Epithelial cell of esophagus (primary cell): ENCODE data around the gene HNF4A.

Source experiments
- DNase-seq: peaks from one replicate; pipeline ENCODE4 v3.0.0; 2010; ENCODE audit warnings: low read depth
- H3K4me3 ChIP-seq: 2 replicates; pipeline ENCODE4 v1.5.1; 2011; ENCODE audit warnings: mild to moderate bottlenecking, low read length, control low read depth
- TF ChIP-seq, protein P1 (sequence below): IDR thresholded peaks from 2 replicates; pipeline ENCODE4 v1.5.1; 2011; ENCODE audit warnings: low read depth, mild to moderate bottlenecking, low read length, control low read depth, inconsistent platforms; ENCODE audit not compliant: insufficient read depth; ENCODE audit errors: missing control alignments

HNF4A gene

GRCh38 chr20:44389871-44390270 is 34.4 kb downstream of the HNF4A start:
- H3K4me3 ChIP-seq = no peak overlapping the region
- TF ChIP-seq, protein P1, sequence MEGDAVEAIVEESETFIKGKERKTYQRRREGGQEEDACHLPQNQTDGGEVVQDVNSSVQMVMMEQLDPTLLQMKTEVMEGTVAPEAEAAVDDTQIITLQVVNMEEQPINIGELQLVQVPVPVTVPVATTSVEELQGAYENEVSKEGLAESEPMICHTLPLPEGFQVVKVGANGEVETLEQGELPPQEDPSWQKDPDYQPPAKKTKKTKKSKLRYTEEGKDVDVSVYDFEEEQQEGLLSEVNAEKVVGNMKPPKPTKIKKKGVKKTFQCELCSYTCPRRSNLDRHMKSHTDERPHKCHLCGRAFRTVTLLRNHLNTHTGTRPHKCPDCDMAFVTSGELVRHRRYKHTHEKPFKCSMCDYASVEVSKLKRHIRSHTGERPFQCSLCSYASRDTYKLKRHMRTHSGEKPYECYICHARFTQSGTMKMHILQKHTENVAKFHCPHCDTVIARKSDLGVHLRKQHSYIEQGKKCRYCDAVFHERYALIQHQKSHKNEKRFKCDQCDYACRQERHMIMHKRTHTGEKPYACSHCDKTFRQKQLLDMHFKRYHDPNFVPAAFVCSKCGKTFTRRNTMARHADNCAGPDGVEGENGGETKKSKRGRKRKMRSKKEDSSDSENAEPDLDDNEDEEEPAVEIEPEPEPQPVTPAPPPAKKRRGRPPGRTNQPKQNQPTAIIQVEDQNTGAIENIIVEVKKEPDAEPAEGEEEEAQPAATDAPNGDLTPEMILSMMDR = no peak
- no peak for DNase-seq

- TF ChIP-seq, protein P1 = no peak
- no peak for DNase-seq
- no peak overlapping the region for H3K4me3 ChIP-seq
Measured at GRCh38 chr20:44390280-44390679, 34.8 kb downstream of the HNF4A start.

- no peak overlapping the region for H3K4me3 ChIP-seq
- TF ChIP-seq, protein P1 = no peak
- no peak for DNase-seq
Measured at GRCh38 chr20:44392088-44392775, 36.7 kb downstream of the HNF4A start.

- DNase-seq = no peak
- TF ChIP-seq, protein P1 = no peak
- H3K4me3 ChIP-seq = no peak overlapping the region
Measured at GRCh38 chr20:44392776-44393607, 37.5 kb downstream of the HNF4A start.

DNA sequence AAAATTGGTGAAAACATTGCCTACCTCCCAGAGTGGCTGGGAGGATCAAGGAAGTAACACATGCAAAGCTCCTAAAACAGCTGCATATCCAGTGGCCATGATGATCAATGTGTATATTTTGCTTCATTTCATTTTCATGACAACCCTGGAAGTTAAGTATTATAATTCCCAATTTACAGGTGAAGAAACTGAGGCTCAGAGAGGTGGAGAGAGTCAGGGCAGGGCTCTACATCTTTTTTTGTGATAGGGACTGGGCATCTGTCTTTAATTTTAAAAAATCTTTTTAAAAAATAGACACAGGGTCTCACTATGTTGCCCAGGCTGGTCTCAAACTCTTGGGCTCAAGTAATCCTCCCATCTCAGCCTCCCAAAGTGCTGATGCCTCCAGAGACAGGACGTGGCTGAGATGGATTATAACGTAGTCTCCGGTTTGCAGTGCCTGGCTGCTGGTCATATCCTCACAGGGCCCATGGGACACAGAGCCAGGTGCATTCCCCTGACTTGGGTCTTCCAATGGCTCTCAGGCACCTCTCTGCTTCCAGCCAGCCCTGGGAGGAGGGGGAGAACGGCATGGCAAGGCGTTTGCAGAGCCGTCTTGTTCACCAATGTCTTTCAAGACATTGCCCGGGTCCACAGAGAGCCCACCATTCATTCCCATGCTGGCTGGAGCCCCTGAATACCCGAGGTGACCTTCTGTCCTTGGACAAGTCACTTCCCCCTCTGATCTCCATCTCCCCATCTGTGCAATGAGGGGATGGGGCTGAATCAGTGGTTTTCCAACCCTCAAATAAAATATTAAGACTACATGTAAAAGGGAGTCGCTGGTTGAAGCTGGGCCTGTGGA is 38.3 kb downstream of the HNF4A start:
- no peak overlapping the region for H3K4me3 ChIP-seq
- no peak for DNase-seq
- TF ChIP-seq, protein P1 = no peak

- TF ChIP-seq, protein P1 = no peak
- DNase-seq = no peak
- H3K4me3 ChIP-seq = no peak overlapping the region
Measured at GRCh38 chr20:44394452-44394701, 38.9 kb downstream of the HNF4A start.
